SK-N-SH treated with all-trans-retinoic acid at 6 μM for 48 hours (cell line): ENCODE data around the gene FCAMR.

Experiments used
- ATAC-seq: fragments of 200-7000 bp; cut with Tn5 transposase; 3 replicates; pipeline ENCODE4 v1.9.1; 2020; ENCODE audit warnings: mild to moderate bottlenecking, moderate library complexity
- ARNTL ChIP-seq: fragments of 450-650 bp; formaldehyde crosslinking; IDR thresholded peaks from 2 replicates; pipeline ENCODE4 v1.5.0; 2020; ENCODE audit warnings: low read depth, mild to moderate bottlenecking, moderate library complexity, borderline replicate concordance
- BACH2 ChIP-seq: fragments of 250-450 bp; sonication (Bioruptor Pico); IDR thresholded peaks from 2 replicates; pipeline ENCODE4 v1.9.0; 2021; ENCODE audit warnings: mild to moderate bottlenecking, borderline replicate concordance
- CREB5 ChIP-seq: fragments of 250-450 bp; sonication (Bioruptor Pico); IDR thresholded peaks from 2 replicates; pipeline ENCODE4 v1.5.1; 2020; ENCODE audit warnings: low read depth, mild to moderate bottlenecking, moderate library complexity
- CSDC2 ChIP-seq: fragments of 250-450 bp; sonication (Bioruptor Pico); IDR thresholded peaks from 2 replicates; pipeline ENCODE4 v1.5.0; 2020; ENCODE audit warnings: mild to moderate bottlenecking, moderate library complexity
- CSRNP3 ChIP-seq: fragments of 250-450 bp; sonication (Bioruptor Pico); IDR thresholded peaks from 2 replicates; pipeline ENCODE4 v1.5.1; 2021; ENCODE audit warnings: mild to moderate bottlenecking, moderate library complexity
- ESRRG ChIP-seq: fragments of 250-450 bp; sonication (Bioruptor Pico); IDR thresholded peaks from 2 replicates; pipeline ENCODE4 v1.6.1; 2021; ENCODE audit warnings: mild to moderate bottlenecking
- GLIS3 ChIP-seq: fragments of 250-450 bp; sonication (Bioruptor Pico); IDR thresholded peaks from 2 replicates; pipeline ENCODE4 v1.5.0; 2020; ENCODE audit warnings: mild to moderate bottlenecking, moderate library complexity
- ISL1 ChIP-seq: fragments of 250-450 bp; sonication (Bioruptor Pico); IDR thresholded peaks from 2 replicates; pipeline ENCODE4 v2.1.2; 2022; ENCODE audit warnings: mild to moderate bottlenecking, moderate library complexity
- OSR1 ChIP-seq: fragments of 250-450 bp; sonication (Bioruptor Pico); IDR thresholded peaks from 2 replicates; pipeline ENCODE4 v1.8.0; 2022; ENCODE audit warnings: moderate library complexity, mild to moderate bottlenecking, inconsistent platforms
- PATZ1 ChIP-seq: fragments of 250-450 bp; sonication (Bioruptor Pico); IDR thresholded peaks from 2 replicates; pipeline ENCODE4 v1.8.0; 2020; ENCODE audit warnings: mild to moderate bottlenecking, moderate library complexity, borderline replicate concordance
- POU6F1 ChIP-seq: fragments of 250-450 bp; sonication (Bioruptor Pico); IDR thresholded peaks from 2 replicates; pipeline ENCODE4 v1.8.0; 2021; ENCODE audit warnings: low read depth, mild to moderate bottlenecking, moderate library complexity, borderline replicate concordance
- SNAI2 ChIP-seq: fragments of 250-450 bp; sonication (Bioruptor Pico); IDR thresholded peaks from 2 replicates; pipeline ENCODE4 v1.5.0; 2020; ENCODE audit warnings: mild to moderate bottlenecking, moderate library complexity
- TCF4 ChIP-seq: fragments of 250-450 bp; sonication (Bioruptor Pico); IDR thresholded peaks from 2 replicates; pipeline ENCODE4 v1.8.0; 2021; ENCODE audit warnings: mild to moderate bottlenecking, moderate library complexity, borderline replicate concordance
- TOX ChIP-seq: fragments of 250-450 bp; sonication (Bioruptor Pico); IDR thresholded peaks from 2 replicates; pipeline ENCODE4 v1.8.0; 2021; ENCODE audit warnings: mild to moderate bottlenecking, moderate library complexity, borderline replicate concordance
- TSHZ2 ChIP-seq: fragments of 250-450 bp; sonication (Bioruptor Pico); IDR thresholded peaks from 2 replicates; pipeline ENCODE4 v1.5.0; 2020; ENCODE audit warnings: mild to moderate bottlenecking, moderate library complexity
- ZC3H10 ChIP-seq: fragments of 250-450 bp; sonication (Bioruptor Pico); IDR thresholded peaks from 2 replicates; pipeline ENCODE4 v1.5.1; 2021; ENCODE audit warnings: mild to moderate bottlenecking, moderate library complexity
- ZFP3 ChIP-seq: fragments of 250-450 bp; sonication (Bioruptor Pico); IDR thresholded peaks from 2 replicates; pipeline ENCODE4 v1.5.0; 2020; ENCODE audit warnings: mild to moderate bottlenecking, moderate library complexity
- ZFP30 ChIP-seq: fragments of 450-650 bp; formaldehyde crosslinking; IDR thresholded peaks from 2 replicates; pipeline ENCODE4 v1.5.0; 2022; ENCODE audit warnings: mild to moderate bottlenecking, moderate library complexity
- ZNF565 ChIP-seq: fragments of 450-650 bp; formaldehyde crosslinking; conservative IDR thresholded peaks from 2 replicates; pipeline ENCODE4 v1.5.0; 2020; ENCODE audit warnings: low read depth, mild to moderate bottlenecking, moderate library complexity
- ZNF8 ChIP-seq: fragments of 450-650 bp; formaldehyde crosslinking; IDR thresholded peaks from 2 replicates; pipeline ENCODE4 v1.5.0; 2020; ENCODE audit warnings: mild to moderate bottlenecking, moderate library complexity

The FCAMR gene

GRCh38 chr1:206929524-206929923 is 40.7 kb downstream of the FCAMR start:
- ATAC-seq = no peak
- TF ChIP-seq CSDC2 (no peak), TCF4 (CRISPR knock-in tag) (no peak), ZFP30 (CRISPR knock-in tag) (no peak), GLIS3 (CRISPR knock-in tag) (no peak), POU6F1 (CRISPR knock-in tag) (no peak), ZC3H10 (no peak), TSHZ2 (CRISPR knock-in tag) (no peak), TOX (CRISPR knock-in tag) (no peak), ZNF565 (CRISPR knock-in tag) (no peak)

GRCh38 chr1:206926286-206926685 is 44.0 kb downstream of the FCAMR start:
- TF ChIP-seq ZFP3 (CRISPR knock-in tag) = no peak
- no peak for TF ChIP-seq ZNF565 (CRISPR knock-in tag)
- TF ChIP-seq CREB5 (CRISPR knock-in tag) = no peak
- TF ChIP-seq TOX (CRISPR knock-in tag) = no peak
- TF ChIP-seq GLIS3 (CRISPR knock-in tag) = no peak
- no peak for TF ChIP-seq CSRNP3 (CRISPR knock-in tag)
- no peak for TF ChIP-seq OSR1 (CRISPR knock-in tag)
- TF ChIP-seq TSHZ2 (CRISPR knock-in tag) = no peak
- no peak for TF ChIP-seq ISL1 (CRISPR knock-in tag)
- TF ChIP-seq ZNF8 (CRISPR knock-in tag) = no peak
- TF ChIP-seq ESRRG (CRISPR knock-in tag) = no peak
- TF ChIP-seq PATZ1 (CRISPR knock-in tag) = no peak
- TF ChIP-seq ZC3H10 = no peak
- no peak for TF ChIP-seq SNAI2 (CRISPR knock-in tag)
- no peak for TF ChIP-seq CSDC2
- TF ChIP-seq POU6F1 (CRISPR knock-in tag) = no peak
- no peak for TF ChIP-seq BACH2 (CRISPR knock-in tag)
- TF ChIP-seq ZFP30 (CRISPR knock-in tag) = no peak
- TF ChIP-seq ARNTL (CRISPR knock-in tag) = no peak
- ATAC-seq = no peak
